Measurements from ENCODE around the gene BORCS5.

DNA sequence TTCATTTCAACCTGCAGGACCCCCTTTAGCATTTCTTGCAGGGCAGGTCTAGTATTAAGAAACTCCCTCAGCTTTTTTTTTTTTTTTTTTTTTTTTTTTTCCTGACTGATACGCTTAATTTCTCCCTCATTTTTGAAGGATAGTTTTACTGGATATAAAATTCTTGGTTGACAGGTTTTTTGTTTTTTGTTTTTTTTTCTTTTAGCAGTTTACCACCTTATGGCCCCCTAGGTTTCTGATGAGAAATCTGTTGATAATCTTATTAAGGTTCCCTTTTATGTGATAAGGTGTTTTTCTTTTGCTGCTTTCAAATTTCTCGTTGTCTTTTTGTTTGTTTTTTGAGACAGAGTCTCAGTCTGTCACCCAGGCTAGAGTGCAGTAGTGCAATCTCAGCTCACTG, 66.5 kb downstream of the BORCS5 start:
- TF ChIP-seq TCF4 (CRISPR knock-in tag; IDR thresholded peaks at IDR 0.05; ENCODE audit: borderline replicate concordance) (no peak), PPARA (CRISPR knock-in tag; IDR thresholded peaks at IDR 0.05; ENCODE audit: borderline replicate concordance) (no peak), ISL1 (CRISPR knock-in tag; IDR thresholded peaks at IDR 0.05) (no peak), OSR1 (CRISPR knock-in tag; IDR thresholded peaks at IDR 0.05) (no peak), TOX (CRISPR knock-in tag; IDR thresholded peaks at IDR 0.05; ENCODE audit: borderline replicate concordance) (no peak), ZFP3 (CRISPR knock-in tag; IDR thresholded peaks at IDR 0.05) (no peak), RARB (CRISPR knock-in tag; IDR thresholded peaks at IDR 0.05) (no peak), ZC3H10 (CRISPR knock-in tag; IDR thresholded peaks at IDR 0.05) (no peak), BACH2 (CRISPR knock-in tag; IDR thresholded peaks at IDR 0.05; ENCODE audit: borderline replicate concordance) (no peak), ZNF565 (CRISPR knock-in tag; conservative IDR thresholded peaks at IDR 0.05; ENCODE audit: low read depth) (no peak)
- TF ChIP-seq, protein P1, sequence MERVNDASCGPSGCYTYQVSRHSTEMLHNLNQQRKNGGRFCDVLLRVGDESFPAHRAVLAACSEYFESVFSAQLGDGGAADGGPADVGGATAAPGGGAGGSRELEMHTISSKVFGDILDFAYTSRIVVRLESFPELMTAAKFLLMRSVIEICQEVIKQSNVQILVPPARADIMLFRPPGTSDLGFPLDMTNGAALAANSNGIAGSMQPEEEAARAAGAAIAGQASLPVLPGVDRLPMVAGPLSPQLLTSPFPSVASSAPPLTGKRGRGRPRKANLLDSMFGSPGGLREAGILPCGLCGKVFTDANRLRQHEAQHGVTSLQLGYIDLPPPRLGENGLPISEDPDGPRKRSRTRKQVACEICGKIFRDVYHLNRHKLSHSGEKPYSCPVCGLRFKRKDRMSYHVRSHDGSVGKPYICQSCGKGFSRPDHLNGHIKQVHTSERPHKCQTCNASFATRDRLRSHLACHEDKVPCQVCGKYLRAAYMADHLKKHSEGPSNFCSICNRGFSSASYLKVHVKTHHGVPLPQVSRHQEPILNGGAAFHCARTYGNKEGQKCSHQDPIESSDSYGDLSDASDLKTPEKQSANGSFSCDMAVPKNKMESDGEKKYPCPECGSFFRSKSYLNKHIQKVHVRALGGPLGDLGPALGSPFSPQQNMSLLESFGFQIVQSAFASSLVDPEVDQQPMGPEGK (CRISPR knock-in tag; IDR thresholded peaks at IDR 0.05; ENCODE audit: borderline replicate concordance): no peak
- TF ChIP-seq, protein P2, sequence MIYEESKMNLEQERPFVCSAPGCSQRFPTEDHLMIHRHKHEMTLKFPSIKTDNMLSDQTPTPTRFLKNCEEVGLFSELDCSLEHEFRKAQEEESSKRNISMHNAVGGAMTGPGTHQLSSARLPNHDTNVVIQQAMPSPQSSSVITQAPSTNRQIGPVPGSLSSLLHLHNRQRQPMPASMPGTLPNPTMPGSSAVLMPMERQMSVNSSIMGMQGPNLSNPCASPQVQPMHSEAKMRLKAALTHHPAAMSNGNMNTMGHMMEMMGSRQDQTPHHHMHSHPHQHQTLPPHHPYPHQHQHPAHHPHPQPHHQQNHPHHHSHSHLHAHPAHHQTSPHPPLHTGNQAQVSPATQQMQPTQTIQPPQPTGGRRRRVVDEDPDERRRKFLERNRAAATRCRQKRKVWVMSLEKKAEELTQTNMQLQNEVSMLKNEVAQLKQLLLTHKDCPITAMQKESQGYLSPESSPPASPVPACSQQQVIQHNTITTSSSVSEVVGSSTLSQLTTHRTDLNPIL (CRISPR knock-in tag; IDR thresholded peaks at IDR 0.05; ENCODE audit: low read depth): no peak
- TF ChIP-seq, protein P3, sequence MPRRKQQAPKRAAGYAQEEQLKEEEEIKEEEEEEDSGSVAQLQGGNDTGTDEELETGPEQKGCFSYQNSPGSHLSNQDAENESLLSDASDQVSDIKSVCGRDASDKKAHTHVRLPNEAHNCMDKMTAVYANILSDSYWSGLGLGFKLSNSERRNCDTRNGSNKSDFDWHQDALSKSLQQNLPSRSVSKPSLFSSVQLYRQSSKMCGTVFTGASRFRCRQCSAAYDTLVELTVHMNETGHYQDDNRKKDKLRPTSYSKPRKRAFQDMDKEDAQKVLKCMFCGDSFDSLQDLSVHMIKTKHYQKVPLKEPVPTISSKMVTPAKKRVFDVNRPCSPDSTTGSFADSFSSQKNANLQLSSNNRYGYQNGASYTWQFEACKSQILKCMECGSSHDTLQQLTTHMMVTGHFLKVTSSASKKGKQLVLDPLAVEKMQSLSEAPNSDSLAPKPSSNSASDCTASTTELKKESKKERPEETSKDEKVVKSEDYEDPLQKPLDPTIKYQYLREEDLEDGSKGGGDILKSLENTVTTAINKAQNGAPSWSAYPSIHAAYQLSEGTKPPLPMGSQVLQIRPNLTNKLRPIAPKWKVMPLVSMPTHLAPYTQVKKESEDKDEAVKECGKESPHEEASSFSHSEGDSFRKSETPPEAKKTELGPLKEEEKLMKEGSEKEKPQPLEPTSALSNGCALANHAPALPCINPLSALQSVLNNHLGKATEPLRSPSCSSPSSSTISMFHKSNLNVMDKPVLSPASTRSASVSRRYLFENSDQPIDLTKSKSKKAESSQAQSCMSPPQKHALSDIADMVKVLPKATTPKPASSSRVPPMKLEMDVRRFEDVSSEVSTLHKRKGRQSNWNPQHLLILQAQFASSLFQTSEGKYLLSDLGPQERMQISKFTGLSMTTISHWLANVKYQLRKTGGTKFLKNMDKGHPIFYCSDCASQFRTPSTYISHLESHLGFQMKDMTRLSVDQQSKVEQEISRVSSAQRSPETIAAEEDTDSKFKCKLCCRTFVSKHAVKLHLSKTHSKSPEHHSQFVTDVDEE (CRISPR knock-in tag; IDR thresholded peaks at IDR 0.05): no peak

Measured in SK-N-SH treated with all-trans-retinoic acid at 6 μM for 48 hours (cell line).